ENCODE measurements around the gene MPP4. TPM values are rescaled to one million over a fixed set of nuclear protein-coding genes. Genes with fewer than 3 reads are reported as not detected.

The MPP4 gene
- polyA plus RNA-seq, 1 donor from 2014 or later, result 0.38 TPM

DNA sequence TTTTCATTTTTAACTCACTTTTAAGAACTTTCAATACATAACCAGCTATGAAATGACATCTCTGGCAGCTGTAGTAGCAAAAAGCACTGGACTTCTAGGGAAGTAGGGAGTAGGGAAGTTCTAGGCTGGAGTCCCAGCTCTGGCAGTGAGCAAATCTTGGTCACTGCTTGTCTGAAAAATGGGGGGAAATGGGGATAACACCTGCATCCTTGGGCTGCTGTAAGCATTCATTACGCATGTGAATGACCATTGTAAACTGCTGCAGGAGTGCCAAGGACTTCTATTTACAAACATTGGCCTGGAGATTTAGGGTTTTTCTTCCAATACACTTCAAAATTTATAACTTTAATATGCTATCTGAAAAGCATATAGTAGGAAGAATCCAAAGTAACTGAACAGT, 972 bp upstream of the MPP4 start:
- no peak overlapping the region for H3K9ac ChIP-seq (ENCODE audit: low read length)
- no peaks in the 10 kb centered on the region for H3K9me3 ChIP-seq (ENCODE audit: low read length)
- H3K4me2 ChIP-seq (ENCODE audit: low read length), result no peak overlapping the region
- H3K79me2 ChIP-seq (replicated peaks; ENCODE audit: insufficient read depth, low read length), result no peaks in the 10 kb centered on the region
- no peak overlapping the region for H3K4me3 ChIP-seq (ENCODE audit: low read length)
- H3K27ac ChIP-seq (ENCODE audit: low read length), result no peak overlapping the region
- H2AFZ ChIP-seq (ENCODE audit: low read depth, low read length), result no peak overlapping the region
- no peaks in the 10 kb centered on the region for H3K27me3 ChIP-seq (ENCODE audit: insufficient read depth, low read depth, low read length)
- peaks cover 11% of the 10 kb centered on the region for H3K36me3 ChIP-seq (ENCODE audit: insufficient read depth, low read length)
- H3F3A ChIP-seq (ENCODE audit: insufficient read depth, low read length, poor library complexity, severe bottlenecking), result no peaks in the 10 kb centered on the region
- H4K20me1 ChIP-seq (ENCODE audit: insufficient read depth), result no peaks in the 10 kb centered on the region
- H3K9me2 ChIP-seq (ENCODE audit: insufficient read depth, low read length), result no peaks in the 10 kb centered on the region
- no peak for TF ChIP-seq TAF1 (IDR thresholded peaks at IDR 0.05; ENCODE audit: low read depth)
- no peak for TF ChIP-seq RAD21 (conservative IDR thresholded peaks at IDR 0.05)
- TF ChIP-seq EP300 (conservative IDR thresholded peaks at IDR 0.05; ENCODE audit: poor library complexity, severe bottlenecking), result no peak
- TF ChIP-seq, protein P1, sequence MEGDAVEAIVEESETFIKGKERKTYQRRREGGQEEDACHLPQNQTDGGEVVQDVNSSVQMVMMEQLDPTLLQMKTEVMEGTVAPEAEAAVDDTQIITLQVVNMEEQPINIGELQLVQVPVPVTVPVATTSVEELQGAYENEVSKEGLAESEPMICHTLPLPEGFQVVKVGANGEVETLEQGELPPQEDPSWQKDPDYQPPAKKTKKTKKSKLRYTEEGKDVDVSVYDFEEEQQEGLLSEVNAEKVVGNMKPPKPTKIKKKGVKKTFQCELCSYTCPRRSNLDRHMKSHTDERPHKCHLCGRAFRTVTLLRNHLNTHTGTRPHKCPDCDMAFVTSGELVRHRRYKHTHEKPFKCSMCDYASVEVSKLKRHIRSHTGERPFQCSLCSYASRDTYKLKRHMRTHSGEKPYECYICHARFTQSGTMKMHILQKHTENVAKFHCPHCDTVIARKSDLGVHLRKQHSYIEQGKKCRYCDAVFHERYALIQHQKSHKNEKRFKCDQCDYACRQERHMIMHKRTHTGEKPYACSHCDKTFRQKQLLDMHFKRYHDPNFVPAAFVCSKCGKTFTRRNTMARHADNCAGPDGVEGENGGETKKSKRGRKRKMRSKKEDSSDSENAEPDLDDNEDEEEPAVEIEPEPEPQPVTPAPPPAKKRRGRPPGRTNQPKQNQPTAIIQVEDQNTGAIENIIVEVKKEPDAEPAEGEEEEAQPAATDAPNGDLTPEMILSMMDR (IDR thresholded peaks at IDR 0.05; ENCODE audit: poor library complexity, severe bottlenecking), result no peak
- no peak for TF ChIP-seq EZH2 (IDR thresholded peaks at IDR 0.05; ENCODE audit: borderline replicate concordance, insufficient read depth, low read length, poor library complexity, severe bottlenecking)
- no peak for TF ChIP-seq MXI1 (conservative IDR thresholded peaks at IDR 0.05; ENCODE audit: poor library complexity, severe bottlenecking)
- TF ChIP-seq, protein P2, sequence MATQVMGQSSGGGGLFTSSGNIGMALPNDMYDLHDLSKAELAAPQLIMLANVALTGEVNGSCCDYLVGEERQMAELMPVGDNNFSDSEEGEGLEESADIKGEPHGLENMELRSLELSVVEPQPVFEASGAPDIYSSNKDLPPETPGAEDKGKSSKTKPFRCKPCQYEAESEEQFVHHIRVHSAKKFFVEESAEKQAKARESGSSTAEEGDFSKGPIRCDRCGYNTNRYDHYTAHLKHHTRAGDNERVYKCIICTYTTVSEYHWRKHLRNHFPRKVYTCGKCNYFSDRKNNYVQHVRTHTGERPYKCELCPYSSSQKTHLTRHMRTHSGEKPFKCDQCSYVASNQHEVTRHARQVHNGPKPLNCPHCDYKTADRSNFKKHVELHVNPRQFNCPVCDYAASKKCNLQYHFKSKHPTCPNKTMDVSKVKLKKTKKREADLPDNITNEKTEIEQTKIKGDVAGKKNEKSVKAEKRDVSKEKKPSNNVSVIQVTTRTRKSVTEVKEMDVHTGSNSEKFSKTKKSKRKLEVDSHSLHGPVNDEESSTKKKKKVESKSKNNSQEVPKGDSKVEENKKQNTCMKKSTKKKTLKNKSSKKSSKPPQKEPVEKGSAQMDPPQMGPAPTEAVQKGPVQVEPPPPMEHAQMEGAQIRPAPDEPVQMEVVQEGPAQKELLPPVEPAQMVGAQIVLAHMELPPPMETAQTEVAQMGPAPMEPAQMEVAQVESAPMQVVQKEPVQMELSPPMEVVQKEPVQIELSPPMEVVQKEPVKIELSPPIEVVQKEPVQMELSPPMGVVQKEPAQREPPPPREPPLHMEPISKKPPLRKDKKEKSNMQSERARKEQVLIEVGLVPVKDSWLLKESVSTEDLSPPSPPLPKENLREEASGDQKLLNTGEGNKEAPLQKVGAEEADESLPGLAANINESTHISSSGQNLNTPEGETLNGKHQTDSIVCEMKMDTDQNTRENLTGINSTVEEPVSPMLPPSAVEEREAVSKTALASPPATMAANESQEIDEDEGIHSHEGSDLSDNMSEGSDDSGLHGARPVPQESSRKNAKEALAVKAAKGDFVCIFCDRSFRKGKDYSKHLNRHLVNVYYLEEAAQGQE (IDR thresholded peaks at IDR 0.05; ENCODE audit: borderline replicate concordance), result no peak
- TF ChIP-seq POLR2AphosphoS5 (IDR thresholded peaks at IDR 0.05), result no peak
- TF ChIP-seq SMC3 (conservative IDR thresholded peaks at IDR 0.05; ENCODE audit: poor library complexity), result no peak

DNA sequence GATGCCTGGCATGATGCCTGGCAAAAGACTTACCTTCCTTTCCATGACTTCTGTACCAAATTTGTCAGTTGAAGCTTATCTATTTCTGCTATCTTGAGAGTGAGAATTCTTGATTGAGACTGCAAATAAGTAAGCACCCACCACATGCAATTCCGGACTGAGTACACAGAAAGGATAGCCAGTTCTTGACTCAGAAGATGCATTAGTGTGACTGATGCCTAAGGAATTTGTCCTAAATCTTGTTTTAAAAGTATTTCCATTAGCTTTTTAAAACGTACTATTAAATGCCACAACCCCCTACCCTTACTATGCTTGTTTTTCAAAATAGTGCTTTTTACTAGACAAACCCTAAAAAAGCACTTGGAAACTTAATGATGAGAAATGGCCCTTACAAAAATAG, 545 bp downstream of the MPP4 start:
- Histone ChIP-seq H3K36me3 (ENCODE audit: insufficient read depth, low read length) (peaks cover 11% of the 10 kb centered on the region), H3K27me3 (ENCODE audit: insufficient read depth, low read depth, low read length) (no peaks in the 10 kb centered on the region), H2AFZ (ENCODE audit: low read depth, low read length) (no peak overlapping the region), H3K79me2 (replicated peaks; ENCODE audit: insufficient read depth, low read length) (no peaks in the 10 kb centered on the region), H3K9ac (ENCODE audit: low read length) (no peak overlapping the region), H3K27ac (ENCODE audit: low read length) (no peak overlapping the region), H3K9me2 (ENCODE audit: insufficient read depth, low read length) (no peaks in the 10 kb centered on the region), H4K20me1 (ENCODE audit: insufficient read depth) (no peaks in the 10 kb centered on the region), H3K4me2 (ENCODE audit: low read length) (no peak overlapping the region), H3K4me3 (ENCODE audit: low read length) (no peak overlapping the region), H3F3A (ENCODE audit: insufficient read depth, low read length, poor library complexity, severe bottlenecking) (no peaks in the 10 kb centered on the region), H3K9me3 (ENCODE audit: low read length) (no peaks in the 10 kb centered on the region)
- no peak for TF ChIP-seq TAF1 (IDR thresholded peaks at IDR 0.05; ENCODE audit: low read depth)
- no peak for TF ChIP-seq POLR2AphosphoS5 (IDR thresholded peaks at IDR 0.05)
- TF ChIP-seq, protein P1 (IDR thresholded peaks at IDR 0.05; ENCODE audit: poor library complexity, severe bottlenecking), result no peak
- TF ChIP-seq SMC3 (conservative IDR thresholded peaks at IDR 0.05; ENCODE audit: poor library complexity), result no peak
- no peak for TF ChIP-seq MXI1 (conservative IDR thresholded peaks at IDR 0.05; ENCODE audit: poor library complexity, severe bottlenecking)
- no peak for TF ChIP-seq RAD21 (conservative IDR thresholded peaks at IDR 0.05)
- no peak for TF ChIP-seq EZH2 (IDR thresholded peaks at IDR 0.05; ENCODE audit: borderline replicate concordance, insufficient read depth, low read length, poor library complexity, severe bottlenecking)
- TF ChIP-seq, protein P2 (IDR thresholded peaks at IDR 0.05; ENCODE audit: borderline replicate concordance), result no peak
- TF ChIP-seq EP300 (conservative IDR thresholded peaks at IDR 0.05; ENCODE audit: poor library complexity, severe bottlenecking), result no peak
